ENCODE results near the gene ATP11A. TPM values are rescaled to one million over a fixed set of nuclear protein-coding genes. Genes with fewer than 3 reads are reported as not detected.

The ATP11A gene
- total RNA-seq, 1 experiment from 2014 or later: 8.7 TPM

DNA sequence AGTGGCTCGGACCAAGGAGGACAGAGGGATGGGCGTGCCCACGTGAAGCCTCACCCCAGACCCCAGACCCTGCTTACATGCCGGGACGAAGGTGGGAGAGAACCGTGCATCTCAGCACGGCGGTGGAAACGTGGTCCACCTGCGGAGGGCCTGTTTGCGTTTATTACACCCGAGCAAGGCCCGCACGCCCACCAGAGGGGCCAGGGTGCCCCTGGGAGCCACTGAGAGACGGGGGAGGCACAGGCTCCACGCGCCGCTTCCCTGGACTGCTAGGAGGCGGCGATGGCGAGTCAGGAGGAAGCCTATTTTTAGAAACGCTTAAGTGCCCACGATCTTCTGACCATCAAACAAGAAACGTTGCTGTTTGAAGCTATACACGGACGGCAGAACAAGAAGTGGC is 80.7 kb downstream of the ATP11A start:
- TF ChIP-seq EZH2 (IDR thresholded peaks at IDR 0.05; ENCODE audit: low read length, unreplicated experiment) (no peak), EZH2phosphoT487 (IDR thresholded peaks at IDR 0.05; ENCODE audit: borderline replicate concordance, low read length) (no peak)
- TF ChIP-seq, protein P1, sequence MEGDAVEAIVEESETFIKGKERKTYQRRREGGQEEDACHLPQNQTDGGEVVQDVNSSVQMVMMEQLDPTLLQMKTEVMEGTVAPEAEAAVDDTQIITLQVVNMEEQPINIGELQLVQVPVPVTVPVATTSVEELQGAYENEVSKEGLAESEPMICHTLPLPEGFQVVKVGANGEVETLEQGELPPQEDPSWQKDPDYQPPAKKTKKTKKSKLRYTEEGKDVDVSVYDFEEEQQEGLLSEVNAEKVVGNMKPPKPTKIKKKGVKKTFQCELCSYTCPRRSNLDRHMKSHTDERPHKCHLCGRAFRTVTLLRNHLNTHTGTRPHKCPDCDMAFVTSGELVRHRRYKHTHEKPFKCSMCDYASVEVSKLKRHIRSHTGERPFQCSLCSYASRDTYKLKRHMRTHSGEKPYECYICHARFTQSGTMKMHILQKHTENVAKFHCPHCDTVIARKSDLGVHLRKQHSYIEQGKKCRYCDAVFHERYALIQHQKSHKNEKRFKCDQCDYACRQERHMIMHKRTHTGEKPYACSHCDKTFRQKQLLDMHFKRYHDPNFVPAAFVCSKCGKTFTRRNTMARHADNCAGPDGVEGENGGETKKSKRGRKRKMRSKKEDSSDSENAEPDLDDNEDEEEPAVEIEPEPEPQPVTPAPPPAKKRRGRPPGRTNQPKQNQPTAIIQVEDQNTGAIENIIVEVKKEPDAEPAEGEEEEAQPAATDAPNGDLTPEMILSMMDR (conservative IDR thresholded peaks at IDR 0.05; ENCODE audit: low read depth, low read length): no peak
- BruUV-seq (replicated peaks): no TSS peak
- Histone ChIP-seq H3K4me1 (ENCODE audit: insufficient read depth, low read length) (no peaks in the 10 kb centered on the region), H3K9ac (ENCODE audit: low read length) (no peak overlapping the region), H3K4me3 (ENCODE audit: low read length) (no peak overlapping the region), H3K79me2 (ENCODE audit: low read length) (no peaks in the 10 kb centered on the region), H3F3A (ENCODE audit: low read length, unreplicated experiment) (no peaks in the 10 kb centered on the region), H3K27ac (ENCODE audit: low read length) (no peak overlapping the region), H3K36me3 (ENCODE audit: low read depth, low read length) (no peaks in the 10 kb centered on the region), H3K9me3 (ENCODE audit: low read length) (no peaks in the 10 kb centered on the region), H3K4me2 (ENCODE audit: low read length) (no peak overlapping the region), H2AFZ (ENCODE audit: low read length) (no peak overlapping the region), H3K9me2 (replicated peaks; ENCODE audit: low read length) (no peaks in the 10 kb centered on the region), H3K27me3 (ENCODE audit: low read length) (no peaks in the 10 kb centered on the region), H4K20me1 (ENCODE audit: low read length) (no peaks in the 10 kb centered on the region)
- CTCF ChIA-PET: no interaction called here
- ATAC-seq (no peak), DNase-seq (no peak)
- POLR2A ChIA-PET (ENCODE audit: unreplicated experiment): no interaction called here
- intact Hi-C loops (cut with micrococcal nuclease): no loop called here

DNA sequence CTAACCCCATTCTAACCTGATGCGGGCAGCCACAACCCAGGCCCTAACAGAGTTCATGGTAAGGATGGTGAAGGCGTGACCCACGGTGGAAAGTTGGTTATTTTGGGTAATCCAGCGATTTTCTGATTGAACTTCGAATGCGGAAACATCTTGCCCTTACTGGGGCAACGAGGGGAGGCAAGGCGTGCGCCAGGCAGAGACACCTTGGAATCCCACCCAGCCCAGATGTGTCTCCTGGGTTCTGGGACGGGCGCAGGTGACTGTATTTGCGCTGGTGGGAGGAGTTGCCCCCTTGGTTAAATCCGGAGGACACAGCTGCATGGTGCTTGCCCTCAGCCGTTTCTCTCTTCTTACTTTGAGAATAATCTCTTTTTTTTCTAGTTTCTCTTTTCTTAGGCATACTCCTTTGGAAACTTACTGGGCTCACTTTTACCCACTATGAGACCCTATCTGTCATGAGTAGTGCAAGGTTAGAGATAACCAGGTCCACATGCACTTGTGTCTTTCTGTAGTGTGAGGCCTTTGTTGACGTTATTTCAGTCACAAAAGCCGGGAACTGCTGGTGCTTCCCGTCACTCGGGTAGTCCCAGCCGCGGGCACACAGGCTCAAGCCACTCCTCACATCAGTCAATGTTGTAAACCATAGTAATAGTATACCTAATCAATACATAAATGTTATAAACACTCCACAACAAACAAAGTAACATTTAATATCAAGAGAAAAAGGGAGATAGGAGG is 81.5 kb downstream of the ATP11A start:
- ATAC-seq (no peak), DNase-seq (no peak)
- CTCF ChIA-PET: no interaction called here
- intact Hi-C loops (cut with micrococcal nuclease): no loop called here
- no peak overlapping the region for H3K27ac ChIP-seq (ENCODE audit: low read length)
- no peaks in the 10 kb centered on the region for H4K20me1 ChIP-seq (ENCODE audit: low read length)
- no peaks in the 10 kb centered on the region for H3F3A ChIP-seq (ENCODE audit: low read length, unreplicated experiment)
- H3K79me2 ChIP-seq (ENCODE audit: low read length): no peaks in the 10 kb centered on the region
- BruUV-seq (replicated peaks): no TSS peak
- POLR2A ChIA-PET (ENCODE audit: unreplicated experiment): no interaction called here
- no peaks in the 10 kb centered on the region for H3K27me3 ChIP-seq (ENCODE audit: low read length)
- no peaks in the 10 kb centered on the region for H3K36me3 ChIP-seq (ENCODE audit: low read depth, low read length)
- H3K9me2 ChIP-seq (replicated peaks; ENCODE audit: low read length): no peaks in the 10 kb centered on the region
- H3K9ac ChIP-seq (ENCODE audit: low read length): no peak overlapping the region
- no peaks in the 10 kb centered on the region for H3K4me1 ChIP-seq (ENCODE audit: insufficient read depth, low read length)
- H3K9me3 ChIP-seq (ENCODE audit: low read length): no peaks in the 10 kb centered on the region
- H3K4me2 ChIP-seq (ENCODE audit: low read length): no peak overlapping the region
- no peak overlapping the region for H3K4me3 ChIP-seq (ENCODE audit: low read length)
- TF ChIP-seq EZH2 (IDR thresholded peaks at IDR 0.05; ENCODE audit: low read length, unreplicated experiment) (no peak), EZH2phosphoT487 (IDR thresholded peaks at IDR 0.05; ENCODE audit: borderline replicate concordance, low read length) (no peak)
- H2AFZ ChIP-seq (ENCODE audit: low read length): no peak overlapping the region

DNA sequence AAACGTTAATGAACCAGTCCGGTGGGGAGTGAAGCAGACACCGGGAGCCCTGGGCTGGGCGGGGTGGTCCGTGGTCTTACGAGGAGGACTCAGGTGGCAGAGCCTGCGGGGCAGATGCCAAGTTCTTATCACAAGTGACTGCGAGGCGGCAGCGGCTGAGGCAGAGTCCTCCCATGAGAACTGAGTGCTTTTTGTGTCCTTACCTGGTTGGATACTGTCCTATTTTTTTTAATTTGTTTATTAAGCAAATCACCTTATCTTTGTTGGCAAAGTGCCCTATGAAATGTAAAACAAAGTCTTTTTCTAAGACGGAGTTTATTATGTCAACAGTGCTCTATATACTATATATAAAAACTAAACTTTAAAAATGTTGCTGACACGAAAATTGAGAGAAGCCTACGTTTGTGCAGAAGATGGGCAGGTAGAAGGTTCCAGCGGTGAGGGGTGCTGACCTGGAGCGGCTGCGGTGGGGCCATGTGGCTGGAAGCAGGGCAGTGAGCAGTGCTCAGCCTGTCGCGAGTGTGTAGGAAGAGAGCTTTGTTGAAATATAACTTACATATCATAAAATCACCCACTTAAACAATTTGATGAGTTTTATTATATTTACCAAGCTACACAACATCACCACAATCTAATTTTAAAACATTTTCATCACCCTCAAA is 82.2 kb downstream of the ATP11A start:
- Histone ChIP-seq H3K4me1 (ENCODE audit: insufficient read depth, low read length) (no peaks in the 10 kb centered on the region), H3K27me3 (ENCODE audit: low read length) (no peaks in the 10 kb centered on the region), H3K4me2 (ENCODE audit: low read length) (no peak overlapping the region), H3K9me2 (replicated peaks; ENCODE audit: low read length) (no peaks in the 10 kb centered on the region), H3K4me3 (ENCODE audit: low read length) (no peak overlapping the region), H3K27ac (ENCODE audit: low read length) (no peak overlapping the region), H2AFZ (ENCODE audit: low read length) (no peak overlapping the region), H4K20me1 (ENCODE audit: low read length) (no peaks in the 10 kb centered on the region), H3K36me3 (ENCODE audit: low read depth, low read length) (no peaks in the 10 kb centered on the region), H3K9me3 (ENCODE audit: low read length) (no peaks in the 10 kb centered on the region), H3F3A (ENCODE audit: low read length, unreplicated experiment) (no peaks in the 10 kb centered on the region), H3K79me2 (ENCODE audit: low read length) (no peaks in the 10 kb centered on the region), H3K9ac (ENCODE audit: low read length) (no peak overlapping the region)
- ChIA-PET CTCF (no interaction called here), POLR2A (ENCODE audit: unreplicated experiment) (no interaction called here)
- intact Hi-C loops (cut with micrococcal nuclease): no loop called here
- BruUV-seq (replicated peaks): no TSS peak
- ATAC-seq (no peak), DNase-seq (no peak)
- TF ChIP-seq EZH2phosphoT487 (IDR thresholded peaks at IDR 0.05; ENCODE audit: borderline replicate concordance, low read length) (no peak), EZH2 (IDR thresholded peaks at IDR 0.05; ENCODE audit: low read length, unreplicated experiment) (no peak)
- TF ChIP-seq, protein P1 (conservative IDR thresholded peaks at IDR 0.05; ENCODE audit: low read depth, low read length): no peak
